Transverse colon (tissue), 4 donors: Measurements from ENCODE around the gene NFKB1.

ENCODE experiments used
- POLR2AphosphoS5 ChIP-seq, 3 donors: sonication (generic); formaldehyde crosslinking; IDR thresholded peaks; one replicate each; pipeline ENCODE4 v1.6.1; 2016; ENCODE audit warnings: antibody characterized with exemption in 3 of 3
- TF ChIP-seq, protein P1 (sequence below), 5 experiments: fragments of 200-600 bp in 3 of 5; fragments of 450-650 bp in 2 of 5; sonication (generic) in 3 of 5; IDR thresholded peaks; 1 replicate in 2 of 5; 2 replicates in 3 of 5; pipeline ENCODE4 v1.5.1; 2016 to 2017; ENCODE audit warnings: antibody characterized with exemption in 5 of 5, inconsistent platforms in 3 of 5, mild to moderate bottlenecking in 2 of 5, moderate library complexity in 1 of 5

DNA sequence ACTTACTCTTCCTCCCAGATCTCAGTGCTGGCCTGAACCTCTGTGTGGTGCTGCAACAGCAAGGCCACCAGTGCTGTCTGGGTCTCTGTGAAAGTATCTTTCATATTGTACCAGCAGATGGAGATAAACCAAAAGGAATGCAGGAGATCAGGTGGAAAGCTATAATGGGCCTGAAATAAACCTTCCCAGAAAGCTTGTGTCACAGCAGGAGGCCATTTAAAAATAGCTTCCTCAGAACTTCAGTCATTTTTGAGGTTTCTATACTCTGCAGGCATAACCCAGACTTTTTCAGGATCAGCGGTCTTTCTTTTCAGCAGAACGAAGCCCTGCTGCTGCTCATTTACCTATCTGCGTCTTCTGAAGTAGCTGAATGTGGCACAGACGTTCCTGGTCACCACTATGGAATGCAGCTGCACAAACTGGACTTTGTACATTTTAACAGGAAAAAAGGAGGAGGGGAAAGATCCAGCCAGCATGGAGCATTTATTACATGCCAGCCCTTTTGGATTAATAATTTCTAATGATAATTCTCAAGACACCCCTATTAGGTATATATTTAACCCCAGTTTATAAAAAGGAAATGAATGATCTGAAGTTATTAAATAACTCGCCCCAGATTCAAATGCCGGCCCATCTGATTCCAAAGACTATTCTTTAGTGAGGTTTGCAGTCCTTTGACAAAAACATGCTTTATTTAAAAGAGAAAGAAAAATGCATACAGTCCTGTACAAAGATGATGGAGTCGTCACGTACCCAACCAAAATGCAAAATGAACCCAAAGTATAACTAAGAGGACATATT lies 119.7 kb downstream of the NFKB1 start:
- TF ChIP-seq, protein P1, sequence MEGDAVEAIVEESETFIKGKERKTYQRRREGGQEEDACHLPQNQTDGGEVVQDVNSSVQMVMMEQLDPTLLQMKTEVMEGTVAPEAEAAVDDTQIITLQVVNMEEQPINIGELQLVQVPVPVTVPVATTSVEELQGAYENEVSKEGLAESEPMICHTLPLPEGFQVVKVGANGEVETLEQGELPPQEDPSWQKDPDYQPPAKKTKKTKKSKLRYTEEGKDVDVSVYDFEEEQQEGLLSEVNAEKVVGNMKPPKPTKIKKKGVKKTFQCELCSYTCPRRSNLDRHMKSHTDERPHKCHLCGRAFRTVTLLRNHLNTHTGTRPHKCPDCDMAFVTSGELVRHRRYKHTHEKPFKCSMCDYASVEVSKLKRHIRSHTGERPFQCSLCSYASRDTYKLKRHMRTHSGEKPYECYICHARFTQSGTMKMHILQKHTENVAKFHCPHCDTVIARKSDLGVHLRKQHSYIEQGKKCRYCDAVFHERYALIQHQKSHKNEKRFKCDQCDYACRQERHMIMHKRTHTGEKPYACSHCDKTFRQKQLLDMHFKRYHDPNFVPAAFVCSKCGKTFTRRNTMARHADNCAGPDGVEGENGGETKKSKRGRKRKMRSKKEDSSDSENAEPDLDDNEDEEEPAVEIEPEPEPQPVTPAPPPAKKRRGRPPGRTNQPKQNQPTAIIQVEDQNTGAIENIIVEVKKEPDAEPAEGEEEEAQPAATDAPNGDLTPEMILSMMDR (IDR thresholded peaks at IDR 0.05): peak; percentile 36 to 84 (median 48)
- TF ChIP-seq POLR2AphosphoS5 (IDR thresholded peaks at IDR 0.05): peak in 1 of 3 donors; percentile 26
